HFF-Myc (cell line): ENCODE measurements around the gene USP33.
"Not testable (repeated sequence)": the region's sequence is repeated elsewhere in the genome, so short reads cannot be mapped to it uniquely, and the experiment has no call there.

ENCODE experiments used
- DNase-seq: peaks from one replicate; pipeline ENCODE4 v3.0.0-alpha.2; 2011; ENCODE audit warnings: low read depth; ENCODE audit errors: extremely low read depth
- H3K4me3 ChIP-seq: replicated peaks from 2 replicates; pipeline ENCODE4 v1.5.1; 2011; ENCODE audit warnings: low read depth, mild to moderate bottlenecking, control low read depth, low read length
- CTCF ChIP-seq: IDR thresholded peaks from 2 replicates; pipeline ENCODE4 v1.5.1; 2012; ENCODE audit warnings: mild to moderate bottlenecking, low read depth, low read length, control low read depth; ENCODE audit errors: missing control alignments

Gene USP33

GRCh38 chr1:77682460-77683159 lies 77.0 kb downstream of the USP33 start, which contains the start of gene ZZZ3:
Gene ZZZ3 (minus strand): TSS chr1:77682658. CDS start chr1:77633354, 49,304 bp downstream.
- peak; percentile 73 for DNase-seq
- peak within 1 kb of the TSS; percentile 84 for H3K4me3 ChIP-seq
- no peak for TF ChIP-seq CTCF

GRCh38 chr1:77680173-77680572 lies 79.5 kb downstream of the USP33 start:
- no peak for DNase-seq
- H3K4me3 ChIP-seq: no peak overlapping the region; the same call in 1 of the 2 replicates
- TF ChIP-seq CTCF: no peak

- H3K4me3 ChIP-seq: no peak overlapping the region
- TF ChIP-seq CTCF: no peak
- no peak for DNase-seq
Observed at GRCh38 chr1:77678660-77679610, 80.7 kb downstream of the USP33 start.

- DNase-seq, H3K4me3 ChIP-seq: not testable (repeated sequence)
Observed at GRCh38 chr1:77674807-77675206, 84.8 kb downstream of the USP33 start.

GRCh38 chr1:77673716-77674355 lies 85.8 kb downstream of the USP33 start:
- TF ChIP-seq CTCF: no peak
- no peak overlapping the region for H3K4me3 ChIP-seq
- no peak for DNase-seq

- no peak overlapping the region for H3K4me3 ChIP-seq
- no peak for DNase-seq
- no peak for TF ChIP-seq CTCF
Observed at GRCh38 chr1:77673030-77673429, 86.6 kb downstream of the USP33 start.

- no peak for TF ChIP-seq CTCF
- no peak for DNase-seq
- H3K4me3 ChIP-seq: no peak overlapping the region
Observed at GRCh38 chr1:77672374-77672773, 87.3 kb downstream of the USP33 start.
